GM19324 (cell line): ENCODE data around the gene CNNM1.

Source experiments
- ATAC-seq: cut with Tn5 transposase; IDR thresholded peaks from one replicate; pipeline ENCODE4 v1.9.1; 2021; ENCODE audit warnings: mild to moderate bottlenecking, moderate library complexity; ENCODE audit not compliant: unreplicated experiment, low FRiP score

Gene CNNM1

GRCh38 chr10:99331207-99331803, 2.1 kb downstream of the CNNM1 start:
- no peak for ATAC-seq

DNA sequence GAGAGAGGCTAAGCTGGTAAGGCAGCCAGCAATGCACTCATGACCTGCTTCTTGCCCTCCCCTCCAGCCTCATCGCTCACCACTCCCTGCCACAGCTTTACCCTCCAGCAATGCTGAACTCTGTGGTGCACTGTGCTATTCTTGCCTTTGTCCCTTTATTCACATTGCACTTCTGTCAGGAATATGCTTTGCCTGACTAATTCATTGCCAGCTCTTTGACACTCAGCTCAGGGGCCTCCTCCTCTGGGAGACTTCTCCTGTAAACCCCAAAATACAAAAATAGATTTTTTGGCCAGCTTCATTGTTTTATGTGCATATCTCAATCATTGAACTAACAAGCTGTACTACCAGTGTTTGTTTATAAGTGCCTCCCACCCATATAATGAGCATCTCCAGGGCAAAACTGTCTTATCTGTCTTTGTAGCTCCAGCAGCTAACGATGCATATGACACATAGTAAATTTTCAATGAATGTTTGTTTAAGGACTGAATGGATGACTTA, 8.2 kb downstream of the CNNM1 start:
- no peak for ATAC-seq

DNA sequence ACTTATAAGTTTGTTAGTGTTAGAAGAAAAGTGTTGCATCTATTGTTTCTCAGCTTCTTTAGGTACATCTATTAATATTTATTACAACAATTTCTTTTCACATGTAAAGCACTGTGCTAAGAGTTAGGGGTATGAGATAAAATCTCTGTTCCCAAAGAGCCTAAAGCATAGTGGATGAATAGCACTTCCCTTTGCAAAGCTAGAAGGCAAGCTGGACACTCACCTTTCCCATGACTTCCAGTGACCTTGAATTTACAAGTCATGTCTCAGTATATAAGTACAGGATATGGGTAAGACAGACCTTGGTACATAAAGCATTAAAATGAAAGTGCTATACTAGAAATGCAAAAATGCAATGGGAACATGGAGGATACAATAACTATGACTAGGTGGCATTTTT, 8.7 kb downstream of the CNNM1 start:
- no peak for ATAC-seq

DNA sequence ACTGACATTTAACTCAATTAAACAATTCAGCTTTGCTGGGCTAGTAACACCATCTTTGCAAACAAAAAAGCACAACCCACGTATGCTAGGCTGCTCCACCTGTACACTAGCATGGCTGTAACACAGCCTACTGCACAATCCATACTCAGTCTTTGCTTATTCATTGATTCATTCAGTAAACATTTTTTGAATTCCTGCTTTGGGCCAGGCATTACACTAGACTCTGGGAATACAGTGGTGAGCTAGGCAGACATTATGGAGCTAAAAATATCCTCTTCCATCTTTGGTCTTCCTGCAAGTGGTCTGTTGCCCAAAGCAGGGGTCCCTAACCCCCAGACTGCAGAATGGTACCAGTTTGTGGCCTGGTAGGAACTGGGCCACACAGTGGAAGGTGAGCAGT, 9.9 kb downstream of the CNNM1 start:
- ATAC-seq = no peak

DNA sequence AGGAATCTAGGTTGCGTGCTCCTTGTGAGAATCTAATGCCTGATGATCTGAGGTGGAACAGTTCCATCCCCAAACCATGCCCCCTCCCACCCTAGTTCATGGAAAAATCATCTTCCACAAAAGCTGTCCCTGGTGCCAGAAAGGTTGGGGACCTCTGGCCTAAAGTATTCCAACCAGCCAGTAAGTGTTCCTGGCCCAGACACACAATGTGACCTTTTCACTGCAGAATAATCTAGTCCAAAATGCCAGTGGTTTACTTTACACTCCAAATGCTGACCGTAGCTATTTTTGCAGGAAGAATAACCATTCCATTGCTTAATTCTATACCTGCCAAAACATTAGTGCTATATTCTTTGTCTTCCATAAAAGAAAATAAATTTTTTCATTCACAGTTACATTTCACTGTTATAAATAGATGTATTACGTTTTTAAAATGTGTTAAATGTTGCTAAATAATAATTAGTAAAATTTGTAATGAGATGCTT, 10.4 kb downstream of the CNNM1 start:
- no peak for ATAC-seq

GRCh38 chr10:99340650-99341049, 11.5 kb downstream of the CNNM1 start:
- ATAC-seq = no peak

GRCh38 chr10:99341248-99341647, 12.1 kb downstream of the CNNM1 start:
- no peak for ATAC-seq

GRCh38 chr10:99341860-99342490, 12.8 kb downstream of the CNNM1 start:
- no peak for ATAC-seq

DNA sequence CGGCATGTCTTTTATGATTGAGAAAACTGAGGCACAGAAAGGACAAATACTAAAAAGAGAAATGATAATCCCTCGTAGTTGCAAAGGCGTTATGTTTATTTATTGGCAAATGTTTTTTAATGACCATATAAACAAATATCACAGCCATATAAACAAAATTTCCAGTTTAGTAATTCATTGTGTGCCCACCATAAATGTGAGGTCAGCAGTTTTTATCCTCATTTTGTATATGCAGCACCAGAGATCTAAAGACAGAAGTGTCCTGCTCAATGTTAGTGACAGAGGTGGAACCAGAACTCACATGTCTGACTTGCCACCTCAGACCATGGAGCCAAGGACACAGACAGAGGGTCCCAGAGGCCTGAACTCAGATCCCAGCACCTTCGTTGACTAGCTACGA, 14.1 kb downstream of the CNNM1 start:
- ATAC-seq = no peak

GRCh38 chr10:99344715-99345114, 15.6 kb downstream of the CNNM1 start:
- ATAC-seq = no peak

DNA sequence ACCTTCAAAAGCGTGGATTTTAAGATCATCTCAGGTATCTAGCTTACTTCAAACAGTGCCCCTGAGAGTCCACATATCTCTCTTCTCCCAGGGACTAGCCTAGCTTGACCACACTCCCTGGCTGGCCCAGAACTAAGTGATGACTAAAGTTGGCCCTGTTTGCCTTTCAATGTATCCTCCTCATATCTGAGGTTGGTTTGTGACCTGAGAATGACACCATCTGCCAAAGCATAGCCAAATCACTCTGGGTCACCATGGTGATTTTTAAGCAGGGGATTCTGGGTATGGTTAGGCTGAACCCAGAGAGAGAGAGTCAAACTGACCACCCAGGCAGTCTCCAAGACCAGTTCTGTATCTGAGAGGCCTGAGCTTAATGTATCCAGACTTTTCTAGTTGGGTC, 16.2 kb downstream of the CNNM1 start:
- ATAC-seq = no peak

DNA sequence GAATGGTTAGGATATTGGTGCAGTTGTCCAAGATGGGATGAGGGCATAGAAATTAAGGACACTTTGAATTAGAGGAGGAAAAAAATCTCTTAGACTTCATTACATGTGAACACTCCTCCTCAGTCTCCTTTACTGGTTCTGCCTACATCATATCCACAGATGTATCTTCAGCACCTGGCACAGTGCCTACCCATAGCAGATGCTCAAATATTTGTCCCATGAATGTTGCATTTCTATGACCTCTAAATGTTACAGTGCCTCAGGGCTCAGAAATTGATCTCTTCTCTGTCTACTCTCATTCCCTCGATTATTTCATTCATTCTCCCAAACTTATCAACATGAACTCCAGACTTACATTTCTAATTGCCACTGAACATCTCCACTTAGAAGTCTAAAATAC, 17.1 kb downstream of the CNNM1 start:
- ATAC-seq = no peak

DNA sequence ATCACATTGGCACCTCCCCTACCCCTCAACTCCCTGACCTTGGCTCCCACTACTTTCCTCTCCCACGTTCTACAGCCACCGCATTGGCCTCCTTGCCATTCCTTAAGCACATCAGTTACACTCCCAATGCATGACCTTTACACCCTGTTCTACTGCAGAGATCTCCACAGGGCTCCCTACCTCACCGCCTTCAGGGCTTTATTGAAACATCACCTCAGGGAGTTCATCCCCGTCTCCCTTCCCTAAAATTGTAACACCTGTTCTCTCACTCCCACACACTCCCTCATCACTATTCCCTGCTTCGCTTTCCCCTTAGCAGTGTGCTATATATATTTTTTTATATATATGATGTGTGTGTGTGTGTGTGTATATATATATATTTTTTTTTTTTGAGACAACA, 18.5 kb downstream of the CNNM1 start:
- ATAC-seq = no peak

DNA sequence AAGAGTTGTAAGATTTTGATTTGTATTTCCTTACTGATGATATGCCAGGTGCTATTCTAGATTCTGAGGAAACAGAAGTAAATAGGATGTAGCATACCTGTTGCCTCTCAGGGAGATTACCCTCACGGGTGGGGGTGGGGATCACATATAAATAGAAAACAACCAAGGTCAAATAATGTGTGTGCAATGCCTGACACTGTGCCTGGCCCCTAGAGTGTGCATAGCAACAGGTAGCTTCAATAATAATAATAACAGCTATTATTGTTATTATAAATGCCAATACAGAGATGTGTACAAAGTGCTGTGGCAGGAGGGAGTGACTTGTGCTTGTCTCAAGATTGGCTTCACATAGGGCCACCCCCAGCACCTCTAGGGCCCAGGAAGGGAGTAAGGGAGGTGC, 24.0 kb downstream of the CNNM1 start:
- ATAC-seq = no peak

DNA sequence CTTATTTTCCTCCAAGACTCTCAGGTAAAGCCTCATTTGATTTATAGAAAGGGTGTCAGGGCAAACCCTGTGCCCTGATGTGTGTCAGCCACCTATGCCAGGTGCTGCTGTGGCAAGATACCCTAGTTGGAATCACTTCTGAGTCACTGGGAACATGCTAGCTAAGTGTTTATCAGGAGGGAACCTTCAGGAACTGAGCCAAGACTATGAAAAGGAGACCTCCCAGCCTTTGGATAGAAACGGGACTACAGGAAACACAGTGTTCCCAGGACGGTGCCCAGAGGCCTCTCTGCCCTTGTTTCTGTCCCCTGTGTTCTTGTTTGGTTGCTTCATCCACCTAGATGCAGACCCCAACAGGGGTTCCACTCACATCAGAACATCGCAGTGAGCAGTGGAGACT, 28.5 kb downstream of the CNNM1 start:
- ATAC-seq = no peak

- ATAC-seq = no peak
Measured at GRCh38 chr10:99358101-99358500, 28.9 kb downstream of the CNNM1 start.

DNA sequence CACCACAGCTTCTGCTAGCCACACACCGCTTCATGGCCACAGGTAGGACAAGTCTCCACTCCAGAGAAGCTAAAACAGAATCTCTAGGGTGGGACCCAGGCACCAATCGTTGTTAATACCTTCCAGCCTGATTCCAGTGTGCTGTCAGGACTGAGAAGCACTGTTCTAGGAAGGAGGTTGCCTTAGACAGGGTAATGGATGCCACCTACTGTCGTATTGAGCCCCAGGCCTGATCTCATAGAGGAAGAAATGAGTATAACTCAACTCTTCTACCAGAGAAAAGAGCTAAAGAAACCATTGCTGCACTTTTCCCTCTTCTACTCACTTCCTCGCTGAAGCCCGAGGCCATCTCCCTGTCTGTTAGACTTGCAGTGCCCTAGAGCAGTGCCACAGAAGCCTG, 31.8 kb downstream of the CNNM1 start:
- ATAC-seq = no peak

- ATAC-seq = no peak
Measured at GRCh38 chr10:99364125-99364524, 35.0 kb downstream of the CNNM1 start.

DNA sequence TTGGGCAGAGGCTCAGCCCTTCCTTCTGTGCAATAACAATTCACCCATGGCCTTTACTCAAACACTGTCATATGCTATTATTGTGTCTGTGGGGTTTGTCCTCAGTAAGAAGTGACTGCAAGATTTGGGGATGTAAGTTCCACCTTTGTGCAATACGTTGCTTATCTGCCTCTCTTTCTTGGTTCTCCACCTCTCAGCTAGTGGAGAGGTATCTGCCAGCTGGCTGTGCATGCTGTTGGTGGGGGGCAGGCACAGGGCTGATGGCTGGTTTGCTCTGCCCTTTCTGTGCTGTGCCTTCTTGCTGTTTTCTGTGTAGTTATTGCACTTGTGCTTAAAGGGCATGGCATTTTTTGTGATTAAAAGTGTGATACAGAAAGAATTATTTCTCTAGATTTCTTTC, 36.2 kb downstream of the CNNM1 start:
- no peak for ATAC-seq

DNA sequence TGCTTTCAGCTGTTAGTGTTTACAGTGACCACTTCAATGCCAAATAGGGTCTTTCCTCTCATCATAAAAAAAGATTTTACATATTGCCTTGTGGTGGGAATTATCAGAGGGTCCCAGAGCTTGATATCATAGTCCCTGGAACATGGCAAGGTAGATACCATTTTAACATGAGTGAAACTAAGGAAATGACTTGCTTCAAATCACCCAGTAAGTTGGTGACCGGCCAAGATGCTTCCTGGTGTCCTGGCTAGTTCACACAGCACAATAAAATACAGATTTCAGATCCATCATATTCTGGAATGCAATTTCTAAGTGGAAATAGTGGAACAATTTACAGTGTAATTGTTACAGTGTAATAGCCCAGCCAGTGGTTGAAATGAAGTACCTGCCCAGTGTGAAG, 36.6 kb downstream of the CNNM1 start:
- no peak for ATAC-seq

DNA sequence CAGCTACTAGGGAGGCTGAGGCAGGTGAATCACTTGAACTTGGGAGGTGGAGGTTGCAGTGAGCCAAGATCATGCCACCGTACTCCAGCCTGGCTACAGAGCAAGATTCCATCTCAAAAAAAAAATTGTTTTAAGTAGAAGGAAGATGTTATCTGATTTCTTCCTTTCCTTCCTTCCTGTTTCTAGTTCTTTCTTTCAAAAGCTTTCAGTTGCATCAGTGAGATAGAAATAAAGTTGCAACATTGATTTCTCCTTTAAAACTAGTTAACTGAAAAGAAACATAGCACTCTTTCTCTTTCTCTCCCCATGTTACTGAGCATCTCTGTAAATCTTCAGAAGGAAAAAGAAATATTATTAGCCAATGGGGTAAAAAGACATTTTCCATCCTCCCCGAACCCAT, 37.5 kb downstream of the CNNM1 start:
- no peak for ATAC-seq

- no peak for ATAC-seq
Measured at GRCh38 chr10:99368646-99369045, 39.5 kb downstream of the CNNM1 start.
